ENCODE results near the gene SMIM26. TPM values are rescaled to one million over a fixed set of nuclear protein-coding genes. Genes with fewer than 3 reads are reported as not detected.
A peak's percentile ranks its signal among the peaks of the same experiment; 100 is the strongest.

Gene SMIM26
- total and polyA plus RNA-seq, 9 of the 15 experiments (the other 6 are each of a cell fraction or from before 2014, with no cell fraction given): 46.9 to 186 (median 86.5) TPM

GRCh38 chr20:18566892-18567738 is at the start of gene SMIM26 (continued):
- TF ChIP-seq REST (IDR thresholded peaks at IDR 0.05; ENCODE audit: borderline replicate concordance) (0 out of 2 replicates have a peak, but pooled peaks have one; percentile 15), REST (CRISPR knock-in tag; IDR thresholded peaks at IDR 0.05; ENCODE audit: low read depth) (no peak), DIDO1 (tag; IDR thresholded peaks at IDR 0.05; ENCODE audit: low read depth) (peak; percentile 81), DACH1 (IDR thresholded peaks at IDR 0.05; ENCODE audit: partially characterized antibody) (no peak), ZNF282 (CRISPR knock-in tag; IDR thresholded peaks at IDR 0.05) (no peak), PCBP2 (IDR thresholded peaks at IDR 0.05; ENCODE audit: low read depth, low read length, poor library complexity, severe bottlenecking) (no peak), NR2C2 (CRISPR knock-in tag; IDR thresholded peaks at IDR 0.05) (peak; percentile 78), NR2C2 (tag; IDR thresholded peaks at IDR 0.05) (peak; percentile 97), MCM5 (IDR thresholded peaks at IDR 0.05; ENCODE audit: low read depth) (no peak), TRIM24 (IDR thresholded peaks at IDR 0.05) (peak in 1 of 2 experiments; percentile 68; a peak in 1 of 4 replicates), NONO (IDR thresholded peaks at IDR 0.05; ENCODE audit: low read depth in 2 of 2, low read length in 1 of 2) (no peak), BACH1 (tag; IDR thresholded peaks at IDR 0.05) (peak; percentile 41; the same call in 1 of the 2 replicates), MBD2 (IDR thresholded peaks at IDR 0.05; ENCODE audit: borderline replicate concordance, low read depth) (no peak), RAD21 (CRISPR knock-in tag; conservative IDR thresholded peaks at IDR 0.05 in 1 of 2, IDR thresholded peaks at IDR 0.05 in 1 of 2) (no peak)
- TF ChIP-seq, protein P1, sequence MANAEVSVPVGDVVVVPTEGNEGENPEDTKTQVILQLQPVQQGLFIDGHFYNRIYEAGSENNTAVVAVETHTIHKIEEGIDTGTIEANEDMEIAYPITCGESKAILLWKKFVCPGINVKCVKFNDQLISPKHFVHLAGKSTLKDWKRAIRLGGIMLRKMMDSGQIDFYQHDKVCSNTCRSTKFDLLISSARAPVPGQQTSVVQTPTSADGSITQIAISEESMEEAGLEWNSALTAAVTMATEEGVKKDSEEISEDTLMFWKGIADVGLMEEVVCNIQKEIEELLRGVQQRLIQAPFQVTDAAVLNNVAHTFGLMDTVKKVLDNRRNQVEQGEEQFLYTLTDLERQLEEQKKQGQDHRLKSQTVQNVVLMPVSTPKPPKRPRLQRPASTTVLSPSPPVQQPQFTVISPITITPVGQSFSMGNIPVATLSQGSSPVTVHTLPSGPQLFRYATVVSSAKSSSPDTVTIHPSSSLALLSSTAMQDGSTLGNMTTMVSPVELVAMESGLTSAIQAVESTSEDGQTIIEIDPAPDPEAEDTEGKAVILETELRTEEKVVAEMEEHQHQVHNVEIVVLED (CRISPR knock-in tag; IDR thresholded peaks at IDR 0.05): no peak
- TF ChIP-seq, protein P2, sequence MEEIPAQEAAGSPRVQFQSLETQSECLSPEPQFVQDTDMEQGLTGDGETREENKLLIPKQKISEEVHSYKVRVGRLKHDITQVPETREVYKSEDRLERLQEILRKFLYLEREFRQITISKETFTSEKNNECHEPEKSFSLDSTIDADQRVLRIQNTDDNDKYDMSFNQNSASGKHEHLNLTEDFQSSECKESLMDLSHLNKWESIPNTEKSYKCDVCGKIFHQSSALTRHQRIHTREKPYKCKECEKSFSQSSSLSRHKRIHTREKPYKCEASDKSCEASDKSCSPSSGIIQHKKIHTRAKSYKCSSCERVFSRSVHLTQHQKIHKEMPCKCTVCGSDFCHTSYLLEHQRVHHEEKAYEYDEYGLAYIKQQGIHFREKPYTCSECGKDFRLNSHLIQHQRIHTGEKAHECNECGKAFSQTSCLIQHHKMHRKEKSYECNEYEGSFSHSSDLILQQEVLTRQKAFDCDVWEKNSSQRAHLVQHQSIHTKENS (CRISPR knock-in tag; IDR thresholded peaks at IDR 0.05): no peak
